ENCODE results near the gene COL1A1. TPM values are rescaled to one million over a fixed set of nuclear protein-coding genes. Genes with fewer than 3 reads are reported as not detected.

COL1A1 gene
- total RNA-seq, 1 experiment from 2014 or later = 4.2 TPM

DNA sequence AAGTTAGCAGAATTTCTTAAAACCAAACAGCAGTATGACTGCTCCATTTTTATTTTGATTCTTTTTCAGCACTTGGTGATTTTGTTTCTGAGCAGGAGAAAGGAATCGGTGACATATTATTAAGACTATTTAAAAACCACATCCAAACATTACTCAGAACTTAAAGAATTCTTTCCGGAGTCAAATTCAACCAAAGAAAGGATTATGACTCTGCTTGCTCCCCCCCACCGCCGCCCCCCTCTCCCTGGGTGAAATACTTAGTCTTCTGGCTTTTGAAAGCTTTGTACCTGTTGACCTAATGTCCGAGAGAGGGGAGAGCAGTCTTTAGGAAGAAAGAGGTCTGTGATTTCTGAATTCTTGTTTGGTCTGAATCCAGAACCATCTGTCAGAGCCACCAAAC lies 17.9 kb upstream of the COL1A1 start:
- Histone ChIP-seq H3K36me3 (no peaks in the 10 kb centered on the region), H3K9me3 (replicated peaks) (no peaks in the 10 kb centered on the region), H3K27ac (peak overlapping the region; percentile 65), H3K27me3 (no peaks in the 10 kb centered on the region), H3K4me1 (peaks cover 20% of the 10 kb centered on the region), H3K4me3 (peak overlapping the region; percentile 2; the same call in 1 of the 2 replicates)
- DNase-seq = no peak

DNA sequence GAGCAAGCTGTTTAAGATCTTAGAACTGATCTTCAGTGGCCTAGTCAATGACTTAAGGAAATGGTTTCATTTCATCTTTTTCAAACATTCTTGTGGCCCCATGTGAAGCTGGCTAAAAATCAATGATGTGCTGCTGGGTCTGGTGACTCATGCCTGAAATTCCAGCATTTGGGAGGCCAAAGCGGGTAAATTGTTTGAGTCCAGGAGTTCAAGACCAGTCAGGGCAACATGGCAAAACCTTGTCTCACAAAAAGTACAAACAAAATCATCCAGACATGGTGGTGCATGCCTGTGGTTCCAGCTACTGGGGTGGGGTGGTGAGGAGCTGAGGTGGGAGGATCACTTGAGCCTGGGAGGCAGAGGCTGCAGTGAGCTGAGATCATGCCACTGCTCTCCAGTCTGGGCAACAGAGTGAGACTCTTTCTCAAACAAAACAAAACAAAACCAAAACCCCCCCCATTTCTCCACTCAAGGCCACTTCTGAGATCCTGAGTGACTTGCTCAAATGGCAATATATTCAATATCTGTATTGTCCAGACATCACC lies 17.4 kb upstream of the COL1A1 start:
- Histone ChIP-seq H3K27me3 (no peaks in the 10 kb centered on the region), H3K27ac (peak overlapping the region; percentile 65), H3K4me1 (peaks cover 20% of the 10 kb centered on the region), H3K4me3 (no peak overlapping the region), H3K9me3 (replicated peaks) (no peaks in the 10 kb centered on the region), H3K36me3 (no peaks in the 10 kb centered on the region)
- DNase-seq = peak in 1 of 2 experiments; percentile 29

DNA sequence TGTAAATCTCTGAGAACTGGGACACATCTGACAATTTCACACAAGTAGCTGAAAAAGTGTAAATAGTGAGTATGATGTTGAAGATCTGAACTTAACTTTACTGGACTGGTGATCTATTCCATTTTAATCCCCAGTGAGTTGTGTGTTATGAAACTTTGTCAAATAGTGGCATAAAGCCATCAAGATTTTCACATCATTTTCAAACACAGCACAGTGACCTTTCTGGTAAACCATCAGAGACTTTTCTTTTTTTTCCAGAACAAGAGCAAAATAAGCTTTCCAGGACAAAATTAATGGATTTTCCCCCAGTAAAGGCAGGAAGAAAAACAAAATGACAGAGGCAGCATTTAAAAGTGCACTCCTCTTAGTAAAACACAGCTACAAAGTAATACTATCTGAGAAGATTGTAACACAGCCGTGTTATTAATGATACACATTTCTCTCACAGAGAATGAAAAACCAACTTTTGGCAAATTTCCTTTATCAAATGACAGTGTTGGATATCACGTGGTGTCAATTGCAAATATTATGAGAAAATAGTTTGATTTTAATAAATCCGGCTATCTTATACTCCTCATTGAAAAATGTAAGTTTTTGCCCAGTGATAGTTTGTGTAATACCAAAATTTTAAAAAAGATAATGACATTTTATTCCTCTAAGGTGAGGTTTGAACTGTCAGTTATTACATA lies 16.8 kb upstream of the COL1A1 start:
- H3K27ac ChIP-seq = peak overlapping the region; percentile 65; the same call in 1 of the 2 replicates
- no peak for DNase-seq
- H3K4me1 ChIP-seq = peaks cover 21% of the 10 kb centered on the region
- H3K27me3 ChIP-seq = no peaks in the 10 kb centered on the region
- no peaks in the 10 kb centered on the region for H3K36me3 ChIP-seq
- no peaks in the 10 kb centered on the region for H3K9me3 ChIP-seq (replicated peaks)
- H3K4me3 ChIP-seq = no peak overlapping the region

DNA sequence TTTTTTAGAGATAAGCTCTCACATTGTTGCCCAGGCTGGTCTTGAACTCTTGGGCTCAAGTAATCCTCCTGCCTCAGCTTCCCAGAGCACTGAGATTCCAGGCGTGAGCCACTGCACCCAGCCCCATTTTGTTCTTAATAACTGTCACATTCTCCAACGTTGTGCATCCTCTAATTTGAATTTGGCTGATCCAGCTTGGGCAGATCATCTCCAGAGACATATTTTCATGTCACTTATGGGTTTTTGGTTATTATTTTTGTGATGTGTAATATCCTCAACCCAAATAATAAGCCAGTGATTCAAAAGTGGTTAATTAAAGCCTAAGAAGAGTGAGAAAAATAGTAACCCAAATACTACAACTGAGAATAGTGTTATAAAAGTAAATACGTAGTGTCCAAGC lies 16.2 kb upstream of the COL1A1 start:
- Histone ChIP-seq H3K9me3 (replicated peaks) (no peaks in the 10 kb centered on the region), H3K4me3 (no peak overlapping the region), H3K36me3 (no peaks in the 10 kb centered on the region), H3K27me3 (no peaks in the 10 kb centered on the region), H3K27ac (no peak overlapping the region), H3K4me1 (peaks cover 25% of the 10 kb centered on the region)
- no peak for DNase-seq

DNA sequence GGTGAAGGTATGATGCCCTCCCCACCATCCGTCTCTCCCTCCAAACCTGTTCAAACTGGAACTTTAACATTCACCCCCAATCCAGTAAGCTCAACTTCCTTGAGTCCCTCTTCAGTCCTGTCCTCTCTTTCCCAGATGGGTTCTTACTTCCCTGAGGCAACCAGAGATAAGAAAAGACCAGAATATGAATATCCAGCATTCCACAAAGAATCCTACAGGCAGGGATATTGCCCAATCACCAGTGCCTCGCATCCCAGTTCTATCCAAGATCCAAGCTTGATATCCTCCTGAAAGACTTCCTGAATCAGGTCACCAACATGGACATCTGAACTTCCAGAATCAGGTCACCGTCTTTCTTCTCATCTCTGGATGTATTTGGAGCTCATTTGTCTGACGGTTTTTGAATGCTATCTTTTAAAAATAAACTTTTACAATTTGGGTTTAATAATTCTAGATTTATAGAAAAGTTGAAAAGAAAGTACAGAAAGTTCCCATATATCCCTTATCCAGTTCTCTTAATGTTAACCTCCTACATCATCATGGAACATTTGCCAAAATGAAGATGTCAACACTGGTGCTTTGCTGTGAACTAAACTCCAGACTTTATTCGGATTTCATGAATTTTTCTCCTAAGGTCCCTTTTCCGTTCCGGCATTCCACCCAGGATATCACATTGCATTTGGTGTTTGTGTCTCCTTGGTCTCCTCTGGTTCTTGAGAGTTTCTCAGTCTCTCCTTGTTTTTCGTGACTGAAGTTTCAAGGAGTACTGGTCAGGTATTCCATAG lies 13.7 kb upstream of the COL1A1 start:
- no peak overlapping the region for H3K4me3 ChIP-seq
- H3K9me3 ChIP-seq (replicated peaks) = no peaks in the 10 kb centered on the region
- H3K27me3 ChIP-seq = no peaks in the 10 kb centered on the region
- DNase-seq = no peak
- H3K4me1 ChIP-seq = peaks cover 42% of the 10 kb centered on the region
- H3K36me3 ChIP-seq = no peaks in the 10 kb centered on the region
- no peak overlapping the region for H3K27ac ChIP-seq

DNA sequence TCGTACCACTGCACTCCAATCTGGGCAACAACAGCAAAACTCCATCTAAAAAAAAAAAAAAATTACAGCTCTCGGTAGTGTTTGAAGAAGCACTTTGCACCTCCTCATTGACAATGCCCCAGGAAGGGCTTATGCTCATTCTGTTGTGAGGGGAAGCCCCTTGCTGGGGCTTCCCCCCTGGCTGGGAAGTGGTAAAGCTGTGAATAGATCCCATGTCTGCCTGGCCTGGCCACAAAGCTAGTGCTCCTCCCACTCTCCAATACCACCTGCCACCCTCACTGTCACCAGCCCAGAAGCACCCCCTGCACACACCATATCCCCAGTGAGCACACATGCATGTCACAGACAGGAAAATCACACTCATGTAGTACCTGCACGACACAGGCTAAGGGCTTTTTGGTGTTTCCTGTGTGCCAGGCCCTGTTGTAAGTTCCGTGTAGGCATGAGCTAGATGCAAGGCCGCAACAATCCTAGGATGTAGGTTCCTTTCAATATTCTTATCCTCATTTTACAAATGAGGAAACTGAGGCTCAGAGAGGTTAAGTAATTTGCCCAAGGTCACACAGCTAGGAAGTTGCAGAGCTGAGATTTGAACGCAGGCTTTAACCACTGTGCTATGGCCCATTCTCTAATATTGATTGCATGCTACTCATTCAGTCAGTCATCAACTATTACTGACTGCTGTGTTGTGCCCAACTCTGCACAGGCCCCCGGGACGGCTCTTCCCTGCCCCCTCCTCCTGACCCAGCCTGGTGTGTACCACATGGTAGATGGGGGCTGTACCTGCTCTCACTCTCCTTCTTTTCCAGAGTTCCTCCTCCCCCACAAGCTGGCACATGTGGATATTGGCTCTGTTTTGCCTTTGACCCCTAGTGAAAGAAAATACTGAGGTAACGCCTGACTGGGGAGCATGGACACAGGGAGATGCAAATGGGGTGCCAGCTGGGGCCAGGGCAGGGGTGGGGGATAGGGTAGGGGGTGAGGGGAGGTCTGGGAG lies 11.9 kb upstream of the COL1A1 start:
- Histone ChIP-seq H3K36me3 (no peaks in the 10 kb centered on the region), H3K4me1 (peaks cover 34% of the 10 kb centered on the region), H3K27me3 (no peaks in the 10 kb centered on the region), H3K9me3 (replicated peaks) (no peaks in the 10 kb centered on the region), H3K27ac (no peak overlapping the region), H3K4me3 (no peak overlapping the region)
- peak; percentile 32 to 44 for DNase-seq

DNA sequence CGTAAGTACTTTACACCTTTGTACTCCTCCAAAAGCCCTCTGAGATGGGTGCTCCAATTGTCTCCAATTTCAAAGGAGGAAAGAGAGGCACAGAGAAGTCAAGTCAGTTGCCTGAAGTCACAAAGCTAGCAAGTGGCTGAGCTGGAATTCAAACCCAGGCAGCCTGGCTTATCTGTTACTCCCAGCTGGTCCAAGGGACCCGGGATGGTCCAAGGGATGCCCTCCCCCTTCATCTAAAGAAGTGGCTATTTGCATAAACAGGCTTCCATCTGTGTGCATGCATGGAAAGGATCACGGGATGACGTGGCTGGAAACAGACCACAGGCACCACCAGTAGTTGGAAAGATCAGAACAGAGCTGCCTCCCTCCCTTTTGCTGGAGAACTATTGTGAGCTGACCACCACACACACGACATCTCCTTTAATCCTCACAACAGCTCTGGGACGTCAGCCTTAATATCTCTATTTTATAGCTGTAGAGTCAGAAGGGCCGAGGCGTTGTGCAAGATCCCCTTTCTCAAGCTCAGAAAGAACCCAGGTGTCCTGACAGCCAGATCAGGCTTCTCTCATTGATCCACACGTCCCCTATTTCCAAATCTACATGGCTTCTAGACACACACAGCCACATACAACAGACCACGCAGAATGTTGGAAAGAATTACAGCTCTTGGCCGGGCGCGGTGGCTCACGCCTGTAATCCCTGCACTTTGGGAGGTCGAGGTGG lies 10.9 kb upstream of the COL1A1 start:
- peaks cover 33% of the 10 kb centered on the region for H3K4me1 ChIP-seq
- no peaks in the 10 kb centered on the region for H3K36me3 ChIP-seq
- no peaks in the 10 kb centered on the region for H3K27me3 ChIP-seq
- no peaks in the 10 kb centered on the region for H3K9me3 ChIP-seq (replicated peaks)
- H3K4me3 ChIP-seq = no peak overlapping the region
- no peak overlapping the region for H3K27ac ChIP-seq
- DNase-seq = peak in 1 of 2 experiments; percentile 18

DNA sequence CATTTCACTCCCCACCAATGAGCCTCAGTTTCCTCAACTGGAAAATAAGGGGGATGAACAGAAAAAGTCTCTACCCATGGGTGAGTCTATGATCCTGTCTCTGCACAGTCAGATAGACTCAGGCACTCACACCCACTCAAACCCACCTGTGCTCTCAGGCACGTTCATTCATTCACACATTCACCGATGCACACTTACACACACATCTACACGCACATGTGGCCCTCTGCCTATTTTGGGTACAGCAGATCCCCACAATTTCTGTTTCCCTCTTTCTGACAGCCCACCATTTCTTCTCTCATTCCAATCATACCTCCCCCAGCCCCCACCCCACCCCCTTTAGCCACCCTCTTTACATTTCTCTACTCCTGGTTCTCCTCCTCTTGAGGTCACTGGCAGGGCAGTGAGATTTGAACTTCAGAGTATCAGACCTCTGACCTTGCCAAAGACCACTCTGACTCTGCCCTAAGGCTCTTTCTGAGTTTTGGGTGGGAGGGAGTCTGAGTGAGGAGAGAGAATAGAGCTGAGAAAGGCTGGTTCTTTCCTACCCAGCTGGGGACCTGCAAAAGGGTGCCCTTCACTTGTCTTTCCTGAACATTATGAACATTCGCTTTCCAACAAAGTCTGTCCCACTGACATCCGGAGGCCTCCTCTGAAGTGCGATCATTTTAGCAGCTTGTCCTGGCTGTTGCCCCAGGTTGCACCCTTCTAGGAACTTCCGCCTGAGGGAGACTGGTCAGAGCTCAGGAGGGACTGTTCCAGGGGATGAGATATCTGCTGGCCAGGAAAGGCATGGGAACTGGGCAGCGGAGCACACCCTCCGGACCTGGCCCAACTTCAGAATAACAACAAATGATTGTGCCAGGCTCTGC lies 10.1 kb upstream of the COL1A1 start:
- peak overlapping the region; percentile 88 for H3K27ac ChIP-seq
- no peaks in the 10 kb centered on the region for H3K27me3 ChIP-seq
- no peak for DNase-seq
- H3K36me3 ChIP-seq = no peaks in the 10 kb centered on the region
- no peak overlapping the region for H3K4me3 ChIP-seq
- H3K9me3 ChIP-seq (replicated peaks) = no peaks in the 10 kb centered on the region
- peaks cover 33% of the 10 kb centered on the region for H3K4me1 ChIP-seq

DNA sequence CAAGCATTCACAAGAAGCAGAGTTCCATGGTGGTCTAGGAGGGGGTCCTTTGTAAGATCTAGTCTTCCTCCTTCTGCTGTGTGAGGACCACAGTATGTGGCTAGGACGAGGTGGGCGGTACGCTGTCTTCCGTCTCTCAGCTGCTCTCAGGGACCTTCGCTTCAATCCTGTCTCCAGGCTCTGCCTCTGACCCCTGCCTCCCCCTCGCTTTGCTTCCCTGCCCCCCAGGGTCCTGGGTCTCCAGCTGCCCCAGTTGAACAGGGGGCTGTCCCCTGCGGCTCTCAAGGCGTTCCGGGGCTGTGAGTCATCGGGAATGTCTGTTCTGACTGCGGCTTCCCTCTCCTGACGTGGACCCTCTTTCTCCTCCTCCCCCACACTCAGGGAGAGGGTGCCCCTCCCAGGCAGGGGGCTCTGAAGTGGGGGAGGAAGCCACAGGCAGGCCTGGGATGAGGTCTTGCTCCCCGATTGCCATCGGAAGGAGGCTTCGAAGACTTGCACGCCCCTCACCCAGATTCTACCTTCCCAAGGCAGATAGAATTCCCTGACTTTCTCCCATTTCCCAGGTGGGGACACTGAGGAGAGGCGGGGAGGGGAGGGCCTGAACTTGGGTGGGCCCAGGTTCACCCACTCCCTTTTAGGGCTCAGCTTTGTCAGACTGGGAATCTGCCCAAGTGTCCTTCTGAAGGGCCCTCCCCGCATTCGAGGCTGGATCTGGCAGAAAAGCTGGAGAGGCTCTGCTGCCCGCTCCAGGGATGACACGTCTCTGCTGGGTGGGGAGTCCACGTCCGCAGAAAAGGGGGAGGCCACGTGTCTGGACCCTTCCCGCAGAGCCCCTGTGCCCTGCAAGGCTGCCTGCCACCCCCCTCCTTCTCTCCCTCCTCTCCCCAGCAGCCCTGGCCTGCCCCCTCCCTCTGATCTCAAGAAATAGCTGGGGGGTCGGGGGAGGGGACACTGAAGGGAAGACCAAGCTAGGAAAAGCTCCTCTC lies 9.1 kb upstream of the COL1A1 start:
- Histone ChIP-seq H3K4me1 (peaks cover 33% of the 10 kb centered on the region), H3K4me3 (peak overlapping the region; percentile 21)
- DNase-seq = peak; percentile 90 to 95

DNA sequence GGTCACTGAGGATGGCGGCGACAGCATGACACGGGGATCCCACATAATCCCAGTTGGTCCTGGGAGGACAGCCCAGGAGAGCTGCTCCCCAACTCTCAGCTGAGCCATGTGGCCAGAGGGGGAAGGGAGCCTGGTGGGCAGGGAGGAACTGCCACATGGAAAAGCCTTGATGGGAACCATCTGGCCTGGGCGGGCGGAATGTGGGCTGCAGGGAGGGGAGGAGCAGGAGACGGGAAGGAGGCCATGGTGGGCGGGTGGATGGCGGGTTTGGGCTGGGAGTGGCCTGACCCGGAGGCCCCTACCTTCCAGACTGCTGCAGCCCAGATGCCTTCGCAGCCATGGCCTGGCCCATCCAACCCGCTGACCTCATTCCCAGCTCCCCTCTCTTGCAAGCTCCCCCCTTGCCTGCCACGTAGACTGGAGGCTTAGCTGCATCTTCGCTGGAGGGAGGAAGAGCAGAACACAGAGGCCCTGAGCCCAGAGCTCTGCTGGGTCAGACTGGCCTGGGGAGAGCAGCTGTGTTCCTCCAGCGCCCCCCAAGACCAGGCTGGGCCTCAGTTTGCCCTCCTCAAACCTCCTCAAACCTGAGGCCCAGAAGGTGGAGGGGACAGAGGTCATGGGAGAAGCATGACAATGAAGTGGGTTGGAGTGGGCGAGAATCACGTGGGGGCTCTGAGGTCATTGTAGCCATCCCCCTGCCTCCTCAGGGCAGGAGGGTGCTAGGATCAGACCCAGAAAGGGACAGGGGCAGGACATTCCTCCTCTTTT lies 8.2 kb upstream of the COL1A1 start:
- peak; percentile 76 to 88 for DNase-seq
- peaks cover 4% of the 10 kb centered on the region; the same call in 1 of the 2 replicates for H3K27me3 ChIP-seq
- H3K36me3 ChIP-seq = no peaks in the 10 kb centered on the region
- H3K9me3 ChIP-seq (replicated peaks) = no peaks in the 10 kb centered on the region
- H3K4me1 ChIP-seq = peaks cover 33% of the 10 kb centered on the region
- H3K4me3 ChIP-seq = peak overlapping the region; percentile 11; the same call in 1 of the 2 replicates
- H3K27ac ChIP-seq = peak overlapping the region; percentile 88

More for the DNA sequence above, 9.1 kb upstream of the COL1A1 start:
- no peaks in the 10 kb centered on the region for H3K36me3 ChIP-seq
- H3K27me3 ChIP-seq = peaks cover 4% of the 10 kb centered on the region; the same call in 1 of the 2 replicates
- no peaks in the 10 kb centered on the region for H3K9me3 ChIP-seq (replicated peaks)
- H3K27ac ChIP-seq = peak overlapping the region; percentile 88

DNA sequence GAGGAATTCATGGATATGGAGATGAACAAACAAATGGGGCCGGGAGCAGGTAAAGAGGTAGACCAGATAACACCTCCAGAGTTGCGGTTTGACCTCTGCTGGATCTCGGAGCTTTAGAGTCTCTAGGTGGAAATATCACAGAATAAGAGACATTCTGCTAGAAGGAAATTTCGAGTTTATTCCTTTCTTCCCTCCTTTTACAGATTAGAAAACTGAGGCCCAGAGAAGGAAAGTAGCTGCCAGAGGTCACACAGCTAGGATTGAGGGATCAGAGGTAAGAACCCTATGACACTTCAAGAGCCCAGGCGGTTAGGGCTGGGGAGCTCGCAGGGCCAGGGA lies 7.7 kb upstream of the COL1A1 start:
- Histone ChIP-seq H3K36me3 (no peaks in the 10 kb centered on the region), H3K27me3 (peaks cover 4% of the 10 kb centered on the region; the same call in 1 of the 2 replicates), H3K4me3 (no peak overlapping the region), H3K27ac (peak overlapping the region; percentile 88), H3K9me3 (replicated peaks) (no peaks in the 10 kb centered on the region), H3K4me1 (peaks cover 33% of the 10 kb centered on the region)
- no peak for DNase-seq

Data from SJCRH30 (cell line).